ENCODE measurements around the gene ACAP2.

GRCh38 chr3:195384952-195385351 is 57.9 kb downstream of the ACAP2 start:
- TF ChIP-seq POLR2A (IDR thresholded peaks at IDR 0.05; ENCODE audit: low read depth, low read length): no peak
- no peak for TF ChIP-seq TAF1 (IDR thresholded peaks at IDR 0.05; ENCODE audit: low read depth, low read length)
- TF ChIP-seq SPI1 (IDR thresholded peaks at IDR 0.05; ENCODE audit: low read depth, low read length): no peak
- TF ChIP-seq POLR2AphosphoS5 (IDR thresholded peaks at IDR 0.05; ENCODE audit: low read depth, low read length): no peak

All from GM12891 (cell line).